Body of pancreas (tissue), 4 donors: ENCODE data around the gene MAST4.

Experiments used
- POLR2A ChIP-seq, 3 donors: fragments of 450-650 bp; IDR thresholded peaks; one replicate each; pipeline ENCODE4 v1.6.1; 2016; ENCODE audit warnings: antibody characterized with exemption in 3 of 3, mild to moderate bottlenecking in 2 of 3
- TF ChIP-seq, protein P1 (sequence below), 7 experiments: fragments of 450-650 bp in 4 of 7; fragments of 200-600 bp in 3 of 7; sonication (generic) in 3 of 7; IDR thresholded peaks; one replicate each; pipeline ENCODE4 v1.5.1; 2016 to 2019; ENCODE audit warnings: antibody characterized with exemption in 7 of 7

DNA sequence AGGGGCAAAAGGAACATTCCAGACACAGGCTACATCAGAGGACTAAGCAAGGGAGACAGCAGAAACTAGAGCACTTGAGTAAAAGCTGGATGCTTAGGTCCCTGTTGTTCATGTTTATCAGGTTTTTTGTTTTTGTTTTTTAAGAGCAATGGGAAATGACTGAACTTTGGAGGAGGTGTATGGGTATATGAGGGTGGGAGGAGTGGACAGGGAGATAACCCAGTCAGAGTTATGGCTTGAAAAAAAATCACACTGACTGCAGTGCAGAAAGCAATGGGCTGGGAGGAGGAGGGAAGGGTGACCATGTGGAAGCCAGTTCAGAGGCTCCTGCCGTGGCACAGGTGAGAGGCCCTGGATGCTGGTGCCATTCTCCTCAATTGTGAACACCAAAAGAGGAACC is 522.8 kb downstream of the MAST4 start:
- no peak for TF ChIP-seq POLR2A (IDR thresholded peaks at IDR 0.05)
- TF ChIP-seq, protein P1, sequence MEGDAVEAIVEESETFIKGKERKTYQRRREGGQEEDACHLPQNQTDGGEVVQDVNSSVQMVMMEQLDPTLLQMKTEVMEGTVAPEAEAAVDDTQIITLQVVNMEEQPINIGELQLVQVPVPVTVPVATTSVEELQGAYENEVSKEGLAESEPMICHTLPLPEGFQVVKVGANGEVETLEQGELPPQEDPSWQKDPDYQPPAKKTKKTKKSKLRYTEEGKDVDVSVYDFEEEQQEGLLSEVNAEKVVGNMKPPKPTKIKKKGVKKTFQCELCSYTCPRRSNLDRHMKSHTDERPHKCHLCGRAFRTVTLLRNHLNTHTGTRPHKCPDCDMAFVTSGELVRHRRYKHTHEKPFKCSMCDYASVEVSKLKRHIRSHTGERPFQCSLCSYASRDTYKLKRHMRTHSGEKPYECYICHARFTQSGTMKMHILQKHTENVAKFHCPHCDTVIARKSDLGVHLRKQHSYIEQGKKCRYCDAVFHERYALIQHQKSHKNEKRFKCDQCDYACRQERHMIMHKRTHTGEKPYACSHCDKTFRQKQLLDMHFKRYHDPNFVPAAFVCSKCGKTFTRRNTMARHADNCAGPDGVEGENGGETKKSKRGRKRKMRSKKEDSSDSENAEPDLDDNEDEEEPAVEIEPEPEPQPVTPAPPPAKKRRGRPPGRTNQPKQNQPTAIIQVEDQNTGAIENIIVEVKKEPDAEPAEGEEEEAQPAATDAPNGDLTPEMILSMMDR (IDR thresholded peaks at IDR 0.05) = no peak
